ENCODE data around the gene POLR3B.
A peak's percentile ranks its signal among the peaks of the same experiment; 100 is the strongest.

POLR3B gene

GRCh38 chr12:106329231-106329982 lies 28.1 kb upstream of the POLR3B start:
- H3K4me1 ChIP-seq = no peaks in the 10 kb centered on the region
- in situ Hi-C loops (cut with MboI; ENCODE audit: low sequenced_read_pairs) = no loop called here
- no peak for DNase-seq (ENCODE audit: low spot score in 2 of 2)
- H3K27me3 ChIP-seq (ENCODE audit: low read depth) = no peaks in the 10 kb centered on the region
- no peaks in the 10 kb centered on the region for H3K36me3 ChIP-seq (replicated peaks)
- H3K4me3 ChIP-seq = no peak overlapping the region
- no peaks in the 10 kb centered on the region for H3K9me3 ChIP-seq

- in situ Hi-C loops (cut with MboI; ENCODE audit: low sequenced_read_pairs) = no loop called here
- Histone ChIP-seq H3K27me3 (ENCODE audit: low read depth) (no peaks in the 10 kb centered on the region), H3K4me1 (no peaks in the 10 kb centered on the region), H3K9me3 (no peaks in the 10 kb centered on the region), H3K4me3 (no peak overlapping the region), H3K36me3 (replicated peaks) (no peaks in the 10 kb centered on the region)
- no peak for DNase-seq (ENCODE audit: low spot score in 2 of 2)
Measured at GRCh38 chr12:106331599-106331998, 25.9 kb upstream of the POLR3B start.

DNA sequence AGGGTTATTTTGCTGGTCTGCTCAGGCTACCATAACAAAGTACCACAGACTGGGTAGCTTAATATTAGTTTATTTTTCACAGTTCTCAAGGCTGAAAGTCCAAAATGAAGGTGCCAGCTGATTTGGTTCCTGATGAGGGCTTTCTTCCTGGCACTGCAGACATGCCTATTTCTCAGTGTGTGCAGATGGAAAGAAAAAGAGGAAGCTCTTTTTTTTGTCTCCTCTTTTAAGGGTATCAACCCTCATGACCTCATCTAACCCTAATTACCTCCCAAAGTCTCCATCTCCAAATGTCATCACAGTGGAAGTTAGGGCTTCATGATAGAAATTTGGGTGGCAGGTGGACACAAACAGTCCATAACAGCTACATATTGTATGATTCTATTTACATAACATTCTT lies 25.0 kb upstream of the POLR3B start:
- DNase-seq (ENCODE audit: low spot score in 2 of 2) = no peak
- no peaks in the 10 kb centered on the region for H3K36me3 ChIP-seq (replicated peaks)
- in situ Hi-C loops (cut with MboI; ENCODE audit: low sequenced_read_pairs) = no loop called here

GRCh38 chr12:106333010-106333409 lies 24.5 kb upstream of the POLR3B start:
- no peak overlapping the region for H3K4me3 ChIP-seq
- H3K9me3 ChIP-seq = no peaks in the 10 kb centered on the region
- no peak for DNase-seq (ENCODE audit: low spot score in 2 of 2)
- no peaks in the 10 kb centered on the region for H3K27me3 ChIP-seq (ENCODE audit: low read depth)
- no peaks in the 10 kb centered on the region for H3K4me1 ChIP-seq
- in situ Hi-C loops (cut with MboI; ENCODE audit: low sequenced_read_pairs) = no loop called here
- H3K36me3 ChIP-seq (replicated peaks) = no peaks in the 10 kb centered on the region

More for the DNA sequence above, 25.0 kb upstream of the POLR3B start:
- H3K27me3 ChIP-seq (ENCODE audit: low read depth) = no peaks in the 10 kb centered on the region
- H3K4me1 ChIP-seq = no peaks in the 10 kb centered on the region
- no peak overlapping the region for H3K4me3 ChIP-seq
- H3K9me3 ChIP-seq = no peaks in the 10 kb centered on the region

DNA sequence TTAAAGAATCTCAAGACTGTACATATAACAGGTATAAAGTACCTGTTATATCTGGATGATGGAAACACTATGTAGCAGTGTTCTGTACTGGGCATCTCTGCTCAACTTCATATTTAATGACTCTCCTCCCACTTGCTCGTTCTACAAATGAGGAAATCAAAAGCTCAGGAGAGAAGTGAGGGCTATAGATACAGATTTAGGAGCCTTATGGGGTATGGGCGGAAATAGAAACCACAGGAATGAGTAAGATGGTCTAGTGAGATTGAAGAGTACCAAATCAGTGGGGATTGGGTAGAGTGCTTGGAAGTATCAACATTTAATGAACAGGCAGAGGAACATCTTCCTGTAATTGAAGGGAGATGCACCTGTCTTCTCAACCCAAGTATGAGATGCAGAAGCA lies 23.8 kb upstream of the POLR3B start:
- H3K4me1 ChIP-seq = no peaks in the 10 kb centered on the region
- no peaks in the 10 kb centered on the region for H3K27me3 ChIP-seq (ENCODE audit: low read depth)
- no peaks in the 10 kb centered on the region for H3K9me3 ChIP-seq
- H3K36me3 ChIP-seq (replicated peaks) = no peaks in the 10 kb centered on the region
- in situ Hi-C loops (cut with MboI; ENCODE audit: low sequenced_read_pairs) = no loop called here
- no peak for DNase-seq (ENCODE audit: low spot score in 2 of 2)
- no peak overlapping the region for H3K4me3 ChIP-seq

DNA sequence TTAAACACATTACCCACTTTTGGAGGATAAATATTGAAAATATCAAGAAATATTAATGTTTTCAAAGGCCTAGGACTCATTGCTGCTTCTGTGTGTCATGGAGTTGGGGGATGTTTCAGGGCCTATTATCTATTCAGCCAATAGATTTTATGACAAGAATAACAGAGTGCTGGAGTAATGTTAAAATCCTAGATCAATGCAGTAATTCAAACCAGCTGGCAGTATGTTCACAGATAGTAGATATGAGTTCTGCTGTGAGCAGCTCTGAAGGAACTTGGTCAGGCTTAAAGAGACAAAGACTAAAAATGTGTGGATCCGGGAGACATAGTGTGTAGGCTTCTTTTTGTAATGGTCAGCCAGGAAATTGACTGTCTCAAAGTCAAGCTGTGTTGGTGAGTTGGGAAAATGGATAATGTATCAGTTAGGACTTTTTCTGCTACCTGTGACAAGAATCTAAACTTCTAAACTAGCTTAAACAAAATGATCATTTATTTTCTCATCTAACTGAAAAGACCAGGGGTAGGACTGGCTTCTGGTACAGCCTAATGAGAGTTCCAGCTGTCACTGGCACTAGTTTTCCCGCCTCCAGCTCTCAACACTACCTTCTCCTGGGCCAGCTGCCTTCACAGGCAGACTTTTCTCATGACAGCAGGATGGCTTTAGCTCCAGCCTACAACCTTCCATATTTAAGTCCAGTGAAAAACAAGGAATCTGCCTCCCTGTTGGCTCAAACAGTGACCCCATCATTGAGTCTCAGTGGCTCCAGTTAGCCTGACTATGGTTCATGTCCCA lies 16.3 kb upstream of the POLR3B start:
- no peaks in the 10 kb centered on the region for H3K9me3 ChIP-seq
- no peaks in the 10 kb centered on the region for H3K36me3 ChIP-seq (replicated peaks)
- no peak overlapping the region for H3K4me3 ChIP-seq
- in situ Hi-C loops (cut with MboI; ENCODE audit: low sequenced_read_pairs) = no loop called here
- no peak for DNase-seq (ENCODE audit: low spot score in 2 of 2)
- peaks cover 22% of the 10 kb centered on the region for H3K4me1 ChIP-seq
- H3K27me3 ChIP-seq (ENCODE audit: low read depth) = no peaks in the 10 kb centered on the region

- DNase-seq (ENCODE audit: low spot score in 2 of 2) = peak; percentile 52 to 68
- no peaks in the 10 kb centered on the region for H3K36me3 ChIP-seq (replicated peaks)
- H3K4me1 ChIP-seq = peaks cover 22% of the 10 kb centered on the region
- no peaks in the 10 kb centered on the region for H3K9me3 ChIP-seq
- H3K4me3 ChIP-seq = no peak overlapping the region
- in situ Hi-C loops (cut with MboI; ENCODE audit: low sequenced_read_pairs) = no loop called here
- H3K27me3 ChIP-seq (ENCODE audit: low read depth) = no peaks in the 10 kb centered on the region
Measured at GRCh38 chr12:106342397-106343213, 14.9 kb upstream of the POLR3B start.

DNA sequence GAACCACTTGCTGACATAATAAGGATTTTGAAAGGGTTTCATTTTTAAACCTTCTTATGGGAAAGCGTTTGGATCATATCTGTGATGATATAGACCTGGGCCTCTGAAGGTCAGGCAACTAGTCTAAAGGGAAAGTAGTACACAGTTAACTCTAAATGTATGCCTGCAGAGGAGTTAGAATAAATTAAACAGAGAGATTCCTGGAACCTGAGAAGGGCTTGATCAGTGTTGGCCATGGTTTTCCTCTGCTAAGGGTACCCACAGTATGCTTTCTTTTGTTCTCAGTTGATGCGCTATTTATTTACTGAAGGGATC lies 14.4 kb upstream of the POLR3B start:
- in situ Hi-C loops (cut with MboI; ENCODE audit: low sequenced_read_pairs) = no loop called here
- peak in 1 of 2 experiments; percentile 59 for DNase-seq (ENCODE audit: low spot score in 2 of 2)
- no peak overlapping the region for H3K4me3 ChIP-seq

GRCh38 chr12:106344131-106344530 lies 13.4 kb upstream of the POLR3B start:
- H3K9me3 ChIP-seq = no peaks in the 10 kb centered on the region
- no peak overlapping the region for H3K4me3 ChIP-seq
- DNase-seq (ENCODE audit: low spot score in 2 of 2) = no peak
- H3K4me1 ChIP-seq = peaks cover 21% of the 10 kb centered on the region
- in situ Hi-C loops (cut with MboI; ENCODE audit: low sequenced_read_pairs) = no loop called here
- no peaks in the 10 kb centered on the region for H3K27me3 ChIP-seq (ENCODE audit: low read depth)
- no peaks in the 10 kb centered on the region for H3K36me3 ChIP-seq (replicated peaks)

More for the DNA sequence above, 14.4 kb upstream of the POLR3B start:
- H3K4me1 ChIP-seq = peaks cover 22% of the 10 kb centered on the region
- no peaks in the 10 kb centered on the region for H3K9me3 ChIP-seq
- H3K36me3 ChIP-seq (replicated peaks) = no peaks in the 10 kb centered on the region
- H3K27me3 ChIP-seq (ENCODE audit: low read depth) = no peaks in the 10 kb centered on the region

DNA sequence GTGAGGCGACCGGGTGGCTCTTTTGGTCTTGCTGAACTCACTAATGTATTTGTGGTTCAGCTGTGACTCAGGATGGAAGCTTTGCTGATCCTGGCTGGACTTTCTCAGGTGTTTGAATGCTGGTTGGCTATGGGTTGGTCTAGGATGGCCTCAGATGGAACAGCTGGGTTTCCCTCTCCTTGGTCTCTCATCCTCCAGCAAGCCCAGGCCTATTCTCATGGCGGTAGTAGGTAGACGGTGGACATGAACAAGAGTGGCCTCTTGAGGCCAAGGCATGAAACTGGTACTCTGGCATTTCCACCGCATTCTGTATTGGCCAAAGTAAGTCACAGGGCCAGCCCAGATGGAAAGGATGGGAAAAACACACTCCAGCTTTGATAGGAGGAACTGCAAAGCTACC lies 11.8 kb upstream of the POLR3B start:
- H3K36me3 ChIP-seq (replicated peaks) = no peaks in the 10 kb centered on the region
- peak; percentile 28 to 41 for DNase-seq (ENCODE audit: low spot score in 2 of 2)
- H3K27me3 ChIP-seq (ENCODE audit: low read depth) = 0 out of 2 replicates have a peak, but pooled peaks cover 3% of the 10 kb centered on the region
- no peaks in the 10 kb centered on the region for H3K9me3 ChIP-seq
- H3K4me1 ChIP-seq = peaks cover 13% of the 10 kb centered on the region
- no peak overlapping the region for H3K4me3 ChIP-seq
- in situ Hi-C loops (cut with MboI; ENCODE audit: low sequenced_read_pairs) = no loop called here

GRCh38 chr12:106348411-106348810 lies 9.1 kb upstream of the POLR3B start:
- Histone ChIP-seq H3K9me3 (no peaks in the 10 kb centered on the region), H3K4me3 (no peak overlapping the region), H3K36me3 (replicated peaks) (no peaks in the 10 kb centered on the region), H3K27me3 (ENCODE audit: low read depth) (0 out of 2 replicates have a peak, but pooled peaks cover 4% of the 10 kb centered on the region), H3K4me1 (peaks cover 4% of the 10 kb centered on the region; the same call in 1 of the 2 replicates)
- DNase-seq (ENCODE audit: low spot score in 2 of 2) = no peak
- in situ Hi-C loops (cut with MboI; ENCODE audit: low sequenced_read_pairs) = no loop called here

GRCh38 chr12:106353175-106353574 lies 4.4 kb upstream of the POLR3B start:
- Histone ChIP-seq H3K4me1 (peaks cover 3% of the 10 kb centered on the region; the same call in 1 of the 2 replicates), H3K36me3 (replicated peaks) (no peaks in the 10 kb centered on the region), H3K4me3 (no peak overlapping the region), H3K9me3 (no peaks in the 10 kb centered on the region), H3K27me3 (ENCODE audit: low read depth) (0 out of 2 replicates have a peak, but pooled peaks cover 4% of the 10 kb centered on the region)
- no peak for DNase-seq (ENCODE audit: low spot score in 2 of 2)
- in situ Hi-C loops (cut with MboI; ENCODE audit: low sequenced_read_pairs) = loop anchor here (10.0 kb wide), 1 partner anchor 118 kb away; no protein-coding TSS in a partner anchor

DNA sequence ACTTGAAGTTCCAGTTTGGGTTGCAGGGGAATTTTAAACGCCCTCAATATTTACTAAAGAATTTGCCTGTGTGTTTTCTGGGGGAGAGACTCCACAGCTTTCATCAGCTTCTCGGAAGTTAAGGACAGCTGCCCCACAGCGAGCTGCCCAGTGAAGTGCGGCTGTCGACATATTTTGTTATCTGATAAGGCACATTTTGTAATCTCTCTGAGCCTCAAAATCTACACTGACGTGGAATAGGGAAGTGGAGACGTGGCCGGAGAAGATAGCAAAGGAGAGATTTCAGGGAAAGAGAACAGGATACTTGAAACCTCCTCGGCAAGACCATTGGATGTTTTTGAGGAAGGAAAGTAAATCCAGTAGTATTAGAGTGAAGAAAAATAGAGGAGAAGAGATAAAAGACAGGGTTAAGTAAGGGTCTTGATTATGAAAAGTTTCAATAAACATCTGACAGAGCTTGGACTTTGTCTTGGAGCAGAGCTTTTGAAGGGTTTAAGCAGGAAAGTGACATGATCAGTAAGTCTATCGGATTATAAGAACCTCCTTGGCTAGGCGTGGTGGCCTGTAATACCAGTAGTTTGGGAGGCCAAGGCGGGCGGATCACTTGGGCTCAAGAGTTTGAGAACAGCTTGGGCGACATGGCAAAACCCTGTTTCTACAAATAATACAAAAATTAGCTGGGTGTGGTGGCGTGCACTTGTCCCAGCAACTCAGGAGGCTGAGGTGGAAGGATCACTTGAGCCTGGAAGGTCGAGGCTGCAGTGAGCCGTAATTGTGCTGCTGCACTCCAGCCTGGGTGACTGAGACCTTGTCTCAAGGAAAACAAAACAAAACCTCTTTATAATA lies 1.1 kb downstream of the POLR3B start:
- H3K9me3 ChIP-seq = no peaks in the 10 kb centered on the region
- peak overlapping the region; percentile 76 for H3K4me3 ChIP-seq
- peaks cover 5% of the 10 kb centered on the region; the same call in 1 of the 2 replicates for H3K4me1 ChIP-seq
- no peaks in the 10 kb centered on the region for H3K36me3 ChIP-seq (replicated peaks)
- peak in 1 of 2 experiments; percentile 16 for DNase-seq (ENCODE audit: low spot score in 2 of 2)
- in situ Hi-C loops (cut with MboI; ENCODE audit: low sequenced_read_pairs) = loop anchor here (10.0 kb wide), 1 partner anchor 124 kb away; no protein-coding TSS in a partner anchor
- H3K27me3 ChIP-seq (ENCODE audit: low read depth) = no peaks in the 10 kb centered on the region
